Astrocyte (in vitro differentiated cells and primary cell): Measurements from ENCODE around the gene YBX1.

ENCODE experiments used
- CTCF ChIP-seq: IDR thresholded peaks from 2 replicates; pipeline ENCODE4 v1.5.1; 2011; ENCODE audit warnings: low read depth, mild to moderate bottlenecking, inconsistent platforms, low read length, moderate library complexity; ENCODE audit not compliant: insufficient read depth
- EZH2 ChIP-seq: IDR thresholded peaks from 2 replicates; pipeline ENCODE4 v1.6.1; 2012; ENCODE audit warnings: mild to moderate bottlenecking, low read length, inconsistent platforms; ENCODE audit not compliant: insufficient read depth

- TF ChIP-seq EZH2 (no peak), CTCF (no peak)
Measured at GRCh38 chr1:42723511-42723910, 41.3 kb downstream of the YBX1 start.
